ENCODE results near the gene SNTG2.

Gene SNTG2

DNA sequence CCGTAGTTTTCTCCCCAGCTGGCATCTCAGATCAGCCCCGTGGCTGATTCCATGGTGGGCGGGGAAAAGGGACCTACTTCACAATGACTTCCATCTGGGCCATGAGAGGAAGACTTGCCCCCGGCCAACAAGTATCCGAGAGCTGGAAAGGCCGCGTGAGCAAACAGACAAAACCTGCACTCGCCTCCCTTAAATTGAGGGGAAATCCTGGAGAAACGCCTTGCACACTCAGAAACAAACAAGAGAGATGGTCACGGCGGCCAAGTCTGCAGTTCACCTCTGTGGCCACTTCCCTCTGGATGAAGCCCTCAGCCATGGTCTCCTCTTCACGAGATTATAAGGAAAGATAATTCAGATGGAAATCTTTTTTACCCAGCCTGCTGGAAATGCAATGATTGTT, 423.2 kb downstream of the SNTG2 start:
- ATAC-seq, result no peak
- TF ChIP-seq RARB (CRISPR knock-in tag; IDR thresholded peaks at IDR 0.05) (no peak), GLIS3 (CRISPR knock-in tag; IDR thresholded peaks at IDR 0.05) (no peak), CREB5 (CRISPR knock-in tag; IDR thresholded peaks at IDR 0.05; ENCODE audit: low read depth) (no peak), PATZ1 (CRISPR knock-in tag; IDR thresholded peaks at IDR 0.05; ENCODE audit: borderline replicate concordance) (no peak), TOX (CRISPR knock-in tag; IDR thresholded peaks at IDR 0.05; ENCODE audit: borderline replicate concordance) (no peak), ZNF70 (CRISPR knock-in tag; IDR thresholded peaks at IDR 0.05) (no peak), SNAI2 (CRISPR knock-in tag; IDR thresholded peaks at IDR 0.05) (no peak), BACH2 (CRISPR knock-in tag; IDR thresholded peaks at IDR 0.05; ENCODE audit: borderline replicate concordance) (no peak), POU6F1 (CRISPR knock-in tag; IDR thresholded peaks at IDR 0.05; ENCODE audit: borderline replicate concordance, low read depth) (no peak), ZC3H10 (CRISPR knock-in tag; IDR thresholded peaks at IDR 0.05) (no peak), ZFP3 (CRISPR knock-in tag; IDR thresholded peaks at IDR 0.05) (no peak)

DNA sequence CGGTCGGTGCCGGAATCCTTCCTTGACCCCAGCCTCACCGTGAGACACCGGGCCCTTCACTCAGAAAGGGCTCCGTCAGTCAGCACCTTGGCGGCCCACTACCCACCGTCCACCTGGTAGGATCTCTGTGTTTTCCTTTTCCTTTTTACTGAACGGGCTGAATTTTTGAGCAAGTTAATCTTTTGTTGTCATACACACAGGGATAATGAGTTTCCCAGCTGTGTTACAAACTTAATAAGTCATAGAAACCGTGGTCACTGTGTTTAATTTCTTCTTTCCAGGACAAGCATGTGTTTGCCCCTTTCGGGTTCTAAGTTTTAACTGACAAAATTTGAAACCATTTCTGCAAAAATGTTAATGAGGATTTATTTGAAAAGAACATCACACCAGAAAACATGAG, 423.6 kb downstream of the SNTG2 start:
- TF ChIP-seq ARNTL (CRISPR knock-in tag; IDR thresholded peaks at IDR 0.05; ENCODE audit: borderline replicate concordance, low read depth), result no peak
- ATAC-seq, result no peak

DNA sequence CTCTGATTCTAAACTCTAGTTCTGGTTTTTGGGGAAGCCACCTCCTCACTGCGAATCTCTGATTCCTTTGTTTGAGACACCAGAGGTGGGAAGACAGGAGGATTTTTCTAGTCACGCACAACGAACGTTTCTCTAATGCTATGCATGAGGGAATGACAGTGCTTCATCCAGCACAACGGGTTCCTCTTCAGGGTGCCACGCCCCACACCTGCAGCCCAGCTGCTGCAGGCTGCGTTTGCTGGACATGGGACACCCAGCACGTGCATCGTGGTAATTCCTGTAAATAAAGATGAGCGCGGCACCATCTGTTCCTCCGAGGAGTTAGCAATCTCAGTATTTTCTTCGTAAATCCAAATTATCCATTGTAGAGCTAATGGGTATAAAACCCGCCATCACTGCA, 425.1 kb downstream of the SNTG2 start:
- no peak for ATAC-seq
- TF ChIP-seq CSRNP3 (CRISPR knock-in tag; IDR thresholded peaks at IDR 0.05) (no peak), ESRRG (CRISPR knock-in tag; IDR thresholded peaks at IDR 0.05) (no peak), PATZ1 (CRISPR knock-in tag; IDR thresholded peaks at IDR 0.05; ENCODE audit: borderline replicate concordance) (no peak), TOX (CRISPR knock-in tag; IDR thresholded peaks at IDR 0.05; ENCODE audit: borderline replicate concordance) (no peak), CSDC2 (CRISPR knock-in tag; IDR thresholded peaks at IDR 0.05) (no peak), ARNTL (CRISPR knock-in tag; IDR thresholded peaks at IDR 0.05; ENCODE audit: borderline replicate concordance, low read depth) (no peak), ZFP30 (CRISPR knock-in tag; IDR thresholded peaks at IDR 0.05) (no peak), BACH2 (CRISPR knock-in tag; IDR thresholded peaks at IDR 0.05; ENCODE audit: borderline replicate concordance) (no peak), ISL1 (CRISPR knock-in tag; IDR thresholded peaks at IDR 0.05) (no peak), ZNF70 (CRISPR knock-in tag; IDR thresholded peaks at IDR 0.05) (no peak), CREB5 (CRISPR knock-in tag; IDR thresholded peaks at IDR 0.05; ENCODE audit: low read depth) (no peak), GLIS3 (CRISPR knock-in tag; IDR thresholded peaks at IDR 0.05) (no peak)

- no peak for ATAC-seq
- TF ChIP-seq, protein P1, sequence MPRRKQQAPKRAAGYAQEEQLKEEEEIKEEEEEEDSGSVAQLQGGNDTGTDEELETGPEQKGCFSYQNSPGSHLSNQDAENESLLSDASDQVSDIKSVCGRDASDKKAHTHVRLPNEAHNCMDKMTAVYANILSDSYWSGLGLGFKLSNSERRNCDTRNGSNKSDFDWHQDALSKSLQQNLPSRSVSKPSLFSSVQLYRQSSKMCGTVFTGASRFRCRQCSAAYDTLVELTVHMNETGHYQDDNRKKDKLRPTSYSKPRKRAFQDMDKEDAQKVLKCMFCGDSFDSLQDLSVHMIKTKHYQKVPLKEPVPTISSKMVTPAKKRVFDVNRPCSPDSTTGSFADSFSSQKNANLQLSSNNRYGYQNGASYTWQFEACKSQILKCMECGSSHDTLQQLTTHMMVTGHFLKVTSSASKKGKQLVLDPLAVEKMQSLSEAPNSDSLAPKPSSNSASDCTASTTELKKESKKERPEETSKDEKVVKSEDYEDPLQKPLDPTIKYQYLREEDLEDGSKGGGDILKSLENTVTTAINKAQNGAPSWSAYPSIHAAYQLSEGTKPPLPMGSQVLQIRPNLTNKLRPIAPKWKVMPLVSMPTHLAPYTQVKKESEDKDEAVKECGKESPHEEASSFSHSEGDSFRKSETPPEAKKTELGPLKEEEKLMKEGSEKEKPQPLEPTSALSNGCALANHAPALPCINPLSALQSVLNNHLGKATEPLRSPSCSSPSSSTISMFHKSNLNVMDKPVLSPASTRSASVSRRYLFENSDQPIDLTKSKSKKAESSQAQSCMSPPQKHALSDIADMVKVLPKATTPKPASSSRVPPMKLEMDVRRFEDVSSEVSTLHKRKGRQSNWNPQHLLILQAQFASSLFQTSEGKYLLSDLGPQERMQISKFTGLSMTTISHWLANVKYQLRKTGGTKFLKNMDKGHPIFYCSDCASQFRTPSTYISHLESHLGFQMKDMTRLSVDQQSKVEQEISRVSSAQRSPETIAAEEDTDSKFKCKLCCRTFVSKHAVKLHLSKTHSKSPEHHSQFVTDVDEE (CRISPR knock-in tag; IDR thresholded peaks at IDR 0.05), result no peak
These were observed 426.8 kb downstream of the SNTG2 start for GRCh38 chr2:1377473-1377872.
